HEK293T (cell line): ENCODE data around the gene CASP5.

Experiments used
- ARNT ChIP-seq: fragments of 450-650 bp; IDR thresholded peaks from 2 replicates; pipeline ENCODE4 v1.6.1; 2017; ENCODE audit warnings: mild to moderate bottlenecking
- BHLHE40 ChIP-seq: fragments of 450-650 bp; IDR thresholded peaks from 2 replicates; pipeline ENCODE4 v1.6.1; 2016; ENCODE audit warnings: mild to moderate bottlenecking, moderate library complexity, borderline replicate concordance
- ELF4 ChIP-seq: fragments of 450-650 bp; IDR thresholded peaks from 2 replicates; pipeline ENCODE4 v1.6.1; 2017; ENCODE audit warnings: antibody characterized with exemption
- FOXK2 ChIP-seq: fragments of 450-650 bp; IDR thresholded peaks from 2 replicates; pipeline ENCODE4 v1.6.1; 2016; ENCODE audit warnings: mild to moderate bottlenecking
- FOXM1 ChIP-seq: fragments of 450-650 bp; IDR thresholded peaks from 2 replicates; pipeline ENCODE4 v1.6.1; 2017; ENCODE audit warnings: mild to moderate bottlenecking, borderline replicate concordance
- HDGF ChIP-seq: fragments of 450-650 bp; IDR thresholded peaks from 2 replicates; pipeline ENCODE4 v1.6.1; 2017; ENCODE audit warnings: antibody characterized with exemption, borderline replicate concordance
- SP1 ChIP-seq: fragments of 450-650 bp; IDR thresholded peaks from 2 replicates; pipeline ENCODE4 v1.6.1; 2017
- SUZ12 ChIP-seq: fragments of 450-650 bp; IDR thresholded peaks from 2 replicates; pipeline ENCODE4 v1.6.1; 2016; ENCODE audit warnings: mild to moderate bottlenecking
- TARDBP ChIP-seq: fragments of 450-650 bp; IDR thresholded peaks from 2 replicates; pipeline ENCODE4 v1.6.1; 2016
- TF ChIP-seq, protein P1 (sequence below): fragments of 450-650 bp; IDR thresholded peaks from 2 replicates; pipeline ENCODE4 v1.6.1; 2016

DNA sequence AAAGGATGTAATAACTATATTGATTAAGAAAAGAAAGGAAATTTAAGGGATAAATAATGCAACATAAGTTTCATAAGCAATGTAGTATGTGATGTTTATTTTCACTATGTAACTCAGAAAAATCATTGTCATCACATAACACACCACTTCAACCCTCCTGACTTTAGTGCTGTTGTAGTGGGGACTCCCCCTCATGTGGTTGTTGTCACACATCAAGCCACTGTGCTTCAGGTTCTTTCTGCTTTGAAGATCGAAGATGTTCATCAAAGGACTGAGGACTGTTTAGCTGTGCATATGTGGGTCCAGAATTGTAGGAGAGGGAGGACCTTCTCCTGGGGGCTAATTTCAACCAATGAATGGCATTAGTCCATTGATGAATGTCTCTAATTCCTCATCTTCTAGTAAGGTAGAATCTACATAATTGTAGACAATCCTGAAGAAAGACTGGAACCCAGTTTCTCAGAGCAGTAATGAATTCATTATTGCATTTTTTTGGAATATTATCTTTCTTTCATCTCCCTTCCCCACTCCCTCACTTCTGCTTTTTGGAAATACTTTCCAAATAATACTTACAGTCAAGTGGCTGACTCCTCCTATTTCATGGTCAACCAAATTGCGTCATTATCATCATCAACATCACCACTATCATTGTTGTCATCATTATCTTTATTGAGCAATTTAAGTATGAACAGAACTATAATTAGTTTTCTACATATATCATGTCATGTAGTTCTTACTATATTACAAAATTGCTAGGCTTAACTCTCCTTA lies 31.9 kb upstream of the CASP5 start:
- TF ChIP-seq FOXM1 (no peak), SP1 (no peak), ARNT (no peak), TARDBP (no peak), SUZ12 (no peak), FOXK2 (no peak), BHLHE40 (no peak), ELF4 (no peak), HDGF (no peak)
- TF ChIP-seq, protein P1, sequence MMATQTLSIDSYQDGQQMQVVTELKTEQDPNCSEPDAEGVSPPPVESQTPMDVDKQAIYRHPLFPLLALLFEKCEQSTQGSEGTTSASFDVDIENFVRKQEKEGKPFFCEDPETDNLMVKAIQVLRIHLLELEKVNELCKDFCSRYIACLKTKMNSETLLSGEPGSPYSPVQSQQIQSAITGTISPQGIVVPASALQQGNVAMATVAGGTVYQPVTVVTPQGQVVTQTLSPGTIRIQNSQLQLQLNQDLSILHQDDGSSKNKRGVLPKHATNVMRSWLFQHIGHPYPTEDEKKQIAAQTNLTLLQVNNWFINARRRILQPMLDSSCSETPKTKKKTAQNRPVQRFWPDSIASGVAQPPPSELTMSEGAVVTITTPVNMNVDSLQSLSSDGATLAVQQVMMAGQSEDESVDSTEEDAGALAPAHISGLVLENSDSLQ, result no peak
